ENCODE measurements around the gene CPNE2.

DNA sequence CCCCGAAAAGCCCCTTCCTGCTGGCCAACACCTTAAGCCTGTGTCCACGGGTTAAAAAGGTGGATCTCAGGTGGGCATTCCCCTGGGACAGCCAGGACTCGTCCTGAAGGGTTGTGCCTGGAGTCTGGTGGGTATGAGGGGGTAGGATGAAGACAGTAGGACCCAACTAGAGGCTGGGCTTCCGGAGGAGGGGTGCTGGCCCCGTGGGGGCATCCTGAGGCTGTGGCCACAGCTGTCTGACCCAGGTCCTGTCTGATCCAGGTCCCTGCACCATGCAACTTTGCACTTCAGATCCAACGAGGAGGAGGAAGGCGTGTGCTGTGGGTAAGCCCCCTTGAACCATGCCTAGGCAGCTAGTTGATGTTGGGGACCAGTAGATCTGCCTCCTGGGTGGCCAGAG, 37.6 kb upstream of the CPNE2 start:
- TF ChIP-seq, protein P1, sequence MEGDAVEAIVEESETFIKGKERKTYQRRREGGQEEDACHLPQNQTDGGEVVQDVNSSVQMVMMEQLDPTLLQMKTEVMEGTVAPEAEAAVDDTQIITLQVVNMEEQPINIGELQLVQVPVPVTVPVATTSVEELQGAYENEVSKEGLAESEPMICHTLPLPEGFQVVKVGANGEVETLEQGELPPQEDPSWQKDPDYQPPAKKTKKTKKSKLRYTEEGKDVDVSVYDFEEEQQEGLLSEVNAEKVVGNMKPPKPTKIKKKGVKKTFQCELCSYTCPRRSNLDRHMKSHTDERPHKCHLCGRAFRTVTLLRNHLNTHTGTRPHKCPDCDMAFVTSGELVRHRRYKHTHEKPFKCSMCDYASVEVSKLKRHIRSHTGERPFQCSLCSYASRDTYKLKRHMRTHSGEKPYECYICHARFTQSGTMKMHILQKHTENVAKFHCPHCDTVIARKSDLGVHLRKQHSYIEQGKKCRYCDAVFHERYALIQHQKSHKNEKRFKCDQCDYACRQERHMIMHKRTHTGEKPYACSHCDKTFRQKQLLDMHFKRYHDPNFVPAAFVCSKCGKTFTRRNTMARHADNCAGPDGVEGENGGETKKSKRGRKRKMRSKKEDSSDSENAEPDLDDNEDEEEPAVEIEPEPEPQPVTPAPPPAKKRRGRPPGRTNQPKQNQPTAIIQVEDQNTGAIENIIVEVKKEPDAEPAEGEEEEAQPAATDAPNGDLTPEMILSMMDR (IDR thresholded peaks at IDR 0.05) = no peak
- TF ChIP-seq POLR2A (IDR thresholded peaks at IDR 0.05) = no peak

Measured in testis (tissue), 2 donors.